Keratinocyte (primary cell): Measurements from ENCODE around the gene RELA. TPM values are rescaled to one million over a fixed set of nuclear protein-coding genes. Genes with fewer than 3 reads are reported as not detected.

Experiments
- DNase-seq: peaks from one replicate; pipeline ENCODE4 v3.0.0-alpha.2; 2011; ENCODE audit warnings: low read depth, missing footprints, low spot score
- FAIRE-seq: peaks from 2 replicates; lab custom pipeline; 2011; peaks lifted over from hg19 to GRCh38; lab: Jason Lieb, UNC
- H2AFZ ChIP-seq: 2 replicates; pipeline ENCODE4 v1.6.0; 2012; ENCODE audit warnings: low read length, control low read depth, inconsistent platforms; ENCODE audit not compliant: control insufficient read depth
- H3K27ac ChIP-seq: 2 replicates; pipeline ENCODE4 v1.5.1; 2011; ENCODE audit warnings: low read length; ENCODE audit not compliant: control insufficient read depth, insufficient read depth
- H3K27me3 ChIP-seq: 3 replicates; pipeline ENCODE4 v1.6.0; 2011; ENCODE audit warnings: low read length; ENCODE audit not compliant: control insufficient read depth, insufficient read depth; ENCODE audit errors: extremely low read depth
- H3K36me3 ChIP-seq, 2 experiments: 2 replicates in 1 of 2; 3 replicates in 1 of 2; pipeline ENCODE4 v1.5.1; 2011; ENCODE audit warnings: low read length in 2 of 2, mild to moderate bottlenecking in 1 of 2; ENCODE audit not compliant: control insufficient read depth in 2 of 2, insufficient read depth in 2 of 2; ENCODE audit errors: extremely low read depth in 1 of 2
- H3K4me1 ChIP-seq: 3 replicates; pipeline ENCODE4 v1.5.1; 2011; ENCODE audit warnings: low read length; ENCODE audit not compliant: control insufficient read depth, insufficient read depth; ENCODE audit errors: extremely low read depth
- H3K4me2 ChIP-seq: 3 replicates; pipeline ENCODE4 v1.6.0; 2011; ENCODE audit warnings: low read depth, low read length; ENCODE audit not compliant: control insufficient read depth, insufficient read depth; ENCODE audit errors: extremely low read depth
- H3K4me3 ChIP-seq, 3 experiments: fragments of 200-600 bp in 1 of 3; sonication (generic) in 1 of 3; 2 replicates in 2 of 3; 3 replicates in 1 of 3; pipeline ENCODE4 v1.5.1; 2011 to 2016; ENCODE audit warnings: low read length in 3 of 3, mild to moderate bottlenecking in 3 of 3, control low read depth in 2 of 3, inconsistent platforms in 1 of 3, low read depth in 1 of 3, mixed read lengths in 1 of 3, mixed run types in 1 of 3, moderate library complexity in 1 of 3; ENCODE audit not compliant: control insufficient read depth in 2 of 3, insufficient read depth in 2 of 3; ENCODE audit errors: extremely low read depth in 1 of 3
- H3K79me2 ChIP-seq: 2 replicates; pipeline ENCODE4 v1.6.0; 2012; ENCODE audit warnings: low read length; ENCODE audit not compliant: control insufficient read depth, insufficient read depth
- H3K9ac ChIP-seq: 3 replicates; pipeline ENCODE4 v1.6.0; 2011; ENCODE audit warnings: low read length; ENCODE audit not compliant: control insufficient read depth, insufficient read depth; ENCODE audit errors: extremely low read depth
- H3K9me1 ChIP-seq: 3 replicates; pipeline ENCODE4 v1.6.0; 2011; ENCODE audit warnings: low read length; ENCODE audit not compliant: control insufficient read depth, insufficient read depth; ENCODE audit errors: extremely low read depth
- H3K9me3 ChIP-seq: 2 replicates; pipeline ENCODE4 v1.5.1; 2012; ENCODE audit warnings: low read depth, low read length; ENCODE audit not compliant: control insufficient read depth
- H4K20me1 ChIP-seq: 3 replicates; pipeline ENCODE4 v1.6.0; 2011; ENCODE audit warnings: low read length; ENCODE audit not compliant: control insufficient read depth, insufficient read depth; ENCODE audit errors: extremely low read depth
- CTCF ChIP-seq, 3 experiments: IDR thresholded peaks in 1 of 3; conservative IDR thresholded peaks in 1 of 3; optimal IDR thresholded peaks in 1 of 3; 2 replicates in 2 of 3; 3 replicates in 1 of 3; pipeline versions ENCODE3 to v1.5.1; 2011; ENCODE audit warnings: low read length in 3 of 3, mild to moderate bottlenecking in 3 of 3, moderate library complexity in 2 of 3, control low read depth in 1 of 3, inconsistent platforms in 1 of 3; ENCODE audit not compliant: insufficient read depth in 2 of 3; ENCODE audit errors: extremely low read depth in 1 of 3
- EZH2 ChIP-seq: IDR thresholded peaks from one replicate; pipeline ENCODE4 v1.6.1; 2012; ENCODE audit warnings: inconsistent platforms, mild to moderate bottlenecking, low read length, moderate library complexity
- dilution Hi-C: fragments of 300-500 bp; cut with MboI; formaldehyde crosslinking; loops from one replicate; pipeline ENCODE4 v1.7.0; 2020; ENCODE audit warnings: low sequenced_read_pairs; ENCODE audit not compliant: extremely low pct_ligation_motif_present
- polyA plus RNA-seq, 5 experiments: library from polyadenylated mRNA; depleted of rRNA in 3 of 5; stranded (reverse) in 3 of 5; stranded (forward) in 1 of 5; unstranded in 1 of 5; fragments of >200 nt; gene quantifications; 1 replicate in 1 of 5; 2 replicates in 3 of 5; 3 replicates in 1 of 5; pipeline versions ENCODE4 v1.2.1 to v1.2.3, GENCODE V29; 2011 to 2012; ENCODE audit warnings: missing spikeins in 2 of 5, low read depth in 1 of 5, low replicate concordance in 1 of 5

RELA gene
- polyA plus RNA-seq, 1 donor (not counting 4 experiments of a cell fraction or from before 2014, with no cell fraction given): 20.4 TPM

DNA sequence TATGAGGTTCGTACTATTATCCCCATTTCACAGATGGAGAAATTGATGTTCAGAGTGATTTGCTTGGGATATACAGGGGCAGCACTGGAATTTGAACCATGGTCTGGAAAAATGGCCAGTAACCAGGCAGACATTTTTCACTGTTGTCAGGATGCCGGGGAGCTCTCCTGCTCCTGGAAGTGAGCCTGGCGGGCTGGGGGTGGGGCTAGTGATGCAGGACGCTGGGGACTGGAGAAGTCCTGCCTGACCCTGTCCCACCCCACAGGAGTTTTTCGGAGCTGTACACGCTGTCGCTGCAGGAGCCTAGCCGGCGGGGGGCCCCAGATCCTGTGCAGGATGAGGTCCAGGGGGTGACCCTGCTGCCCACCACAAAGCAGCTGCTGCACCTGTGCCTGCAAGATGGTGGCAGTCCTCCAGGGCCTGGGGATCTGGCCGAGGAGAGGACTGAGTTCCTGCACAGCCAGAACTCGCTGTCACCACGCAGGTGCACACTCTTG lies 13.7 kb downstream of the RELA start:
- no peak for DNase-seq

GRCh38 chr11:65646958-65647701 lies 15.6 kb downstream of the RELA start:
- no peaks in the 10 kb centered on the region for H3K27me3 ChIP-seq
- no peak overlapping the region for H3K27ac ChIP-seq
- TF ChIP-seq EZH2 (no peak), CTCF (optimal IDR thresholded peaks at IDR 0.05 in 1 of 3, IDR thresholded peaks at IDR 0.05 in 1 of 3, conservative IDR thresholded peaks at IDR 0.05 in 1 of 3; ENCODE audit: extremely low read depth in 1 of 3, insufficient read depth in 2 of 3, low read length in 3 of 3) (peak in 1 of 3 experiments; percentile 19)
- peak overlapping the region; percentile 37 for H3K9ac ChIP-seq
- DNase-seq (no peak), FAIRE-seq (no peak)
- no peaks in the 10 kb centered on the region for H3K9me3 ChIP-seq
- H3K4me3 ChIP-seq: peak overlapping the region; percentile 30 to 69 (median 49)
- peaks cover 0 to 3% of the 10 kb centered on the region in 2 experiments for H3K36me3 ChIP-seq
- no peaks in the 10 kb centered on the region for H3K79me2 ChIP-seq
- H3K9me1 ChIP-seq: no peaks in the 10 kb centered on the region
- H2AFZ ChIP-seq: peak overlapping the region; percentile 74
- peaks cover 28% of the 10 kb centered on the region for H3K4me1 ChIP-seq
- peaks cover 6% of the 10 kb centered on the region for H4K20me1 ChIP-seq
- peak overlapping the region; percentile 54 for H3K4me2 ChIP-seq
- dilution Hi-C loops: no loop called here

More for the DNA sequence above, 13.7 kb downstream of the RELA start:
- Histone ChIP-seq H3K27me3 (no peaks in the 10 kb centered on the region), H3K79me2 (no peaks in the 10 kb centered on the region), H3K9ac (no peak overlapping the region), H3K9me3 (no peaks in the 10 kb centered on the region), H3K4me1 (peaks cover 34% of the 10 kb centered on the region), H3K4me2 (no peak overlapping the region), H3K36me3 (peaks cover 4 to 9% of the 10 kb centered on the region in 2 experiments), H3K4me3 (no peak overlapping the region), H3K27ac (no peak overlapping the region), H2AFZ (no peak overlapping the region), H4K20me1 (no peaks in the 10 kb centered on the region), H3K9me1 (no peaks in the 10 kb centered on the region)
- TF ChIP-seq EZH2 (no peak), CTCF (optimal IDR thresholded peaks at IDR 0.05 in 1 of 3, IDR thresholded peaks at IDR 0.05 in 1 of 3, conservative IDR thresholded peaks at IDR 0.05 in 1 of 3; ENCODE audit: extremely low read depth in 1 of 3, insufficient read depth in 2 of 3, low read length in 3 of 3) (no peak)
- dilution Hi-C loops: no loop called here
- no peak for FAIRE-seq
